ENCODE measurements around the gene TAGLN2. TPM values are rescaled to one million over a fixed set of nuclear protein-coding genes. Genes with fewer than 3 reads are reported as not detected.

TAGLN2 gene
- total and polyA plus RNA-seq, 9 of the 15 experiments (the other 6 are each of a cell fraction or from before 2014, with no cell fraction given) = 192 to 683 (median 455) TPM

GRCh38 chr1:159870704-159871103 lies 54.6 kb downstream of the TAGLN2 start:
- FAIRE-seq (no peak), DNase-seq (ENCODE audit: extremely low read depth in 1 of 4, low spot score in 3 of 4) (no peak), ATAC-seq (no peak)
- no TSS peak for BruUV-seq (replicated peaks)
- TF ChIP-seq KHSRP (IDR thresholded peaks at IDR 0.05) = no peak
- TF ChIP-seq TEAD1 (CRISPR knock-in tag; IDR thresholded peaks at IDR 0.05) = no peak
- TF ChIP-seq, protein P1, sequence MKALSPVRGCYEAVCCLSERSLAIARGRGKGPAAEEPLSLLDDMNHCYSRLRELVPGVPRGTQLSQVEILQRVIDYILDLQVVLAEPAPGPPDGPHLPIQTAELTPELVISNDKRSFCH (CRISPR knock-in tag; IDR thresholded peaks at IDR 0.05) = no peak
- TF ChIP-seq, protein P1 (tag; IDR thresholded peaks at IDR 0.05) = no peak
- no peak for TF ChIP-seq SRSF1 (IDR thresholded peaks at IDR 0.05; ENCODE audit: low read depth, low read length)
- no peak for TF ChIP-seq CC2D1A (IDR thresholded peaks at IDR 0.05)
- Histone ChIP-seq H2AFZ (ENCODE audit: low read depth, low read length) (no peak overlapping the region), H3K27me3 (ENCODE audit: control insufficient read depth in 2 of 2, insufficient read depth in 2 of 2, low read length in 2 of 2) (peaks cover 2 to 21% of the 10 kb centered on the region in 2 experiments; a peak in 2 of 5 replicates), H3K4me2 (ENCODE audit: insufficient read depth, low read length) (no peak overlapping the region), H3K9me3 (replicated peaks; ENCODE audit: control insufficient read depth, insufficient read depth, low read depth, low read length) (no peaks in the 10 kb centered on the region), H3K4me1 (replicated peaks in 1 of 2; ENCODE audit: control insufficient read depth in 2 of 2, insufficient read depth in 2 of 2, low read length in 2 of 2) (peaks cover 13 to 15% of the 10 kb centered on the region in 2 experiments), H3K9ac (ENCODE audit: insufficient read depth in 1 of 2, low read depth in 2 of 2, low read length in 2 of 2) (no peak overlapping the region), H3K9me1 (ENCODE audit: control insufficient read depth, insufficient read depth, low read length) (no peaks in the 10 kb centered on the region), H3K27ac (ENCODE audit: extremely low read depth, low read depth, low read length) (no peak overlapping the region), H3K36me3 (ENCODE audit: control insufficient read depth, insufficient read depth, low read length) (no peaks in the 10 kb centered on the region), H3K79me2 (ENCODE audit: control insufficient read depth, insufficient read depth, low read length) (no peaks in the 10 kb centered on the region), H4K20me1 (replicated peaks; ENCODE audit: control insufficient read depth, insufficient read depth, low read length) (no peaks in the 10 kb centered on the region; the same call in 1 of the 2 replicates), H3K4me3 (no peak overlapping the region)
- CTCF ChIA-PET (ENCODE audit: low intra/inter-chr PET ratio) = no interaction called here
- in situ Hi-C loops (cut with MboI) (no loop called here), intact Hi-C loops (cut with micrococcal nuclease) (no loop called here)
- WGBS (ENCODE audit: insufficient coverage, low coverage, missing lambda C conversion rate) = 35% methylated on average over 5 of the region's 5 CpGs
- POLR2A ChIA-PET = interaction anchor here (0.5 to 1.1 kb wide), 3 partner anchors 8 to 19 kb away, joined by 3 to 5 read pairs (median 3); no protein-coding TSS in a partner anchor
